ENCODE data around the gene GALNT17. TPM values are rescaled to one million over a fixed set of nuclear protein-coding genes. Genes with fewer than 3 reads are reported as not detected.
A peak's percentile ranks its signal among the peaks of the same experiment; 100 is the strongest.

GALNT17 gene
- total and polyA plus RNA-seq, 2 experiments from 2014 or later, result 11.1 to 65.6 TPM

DNA sequence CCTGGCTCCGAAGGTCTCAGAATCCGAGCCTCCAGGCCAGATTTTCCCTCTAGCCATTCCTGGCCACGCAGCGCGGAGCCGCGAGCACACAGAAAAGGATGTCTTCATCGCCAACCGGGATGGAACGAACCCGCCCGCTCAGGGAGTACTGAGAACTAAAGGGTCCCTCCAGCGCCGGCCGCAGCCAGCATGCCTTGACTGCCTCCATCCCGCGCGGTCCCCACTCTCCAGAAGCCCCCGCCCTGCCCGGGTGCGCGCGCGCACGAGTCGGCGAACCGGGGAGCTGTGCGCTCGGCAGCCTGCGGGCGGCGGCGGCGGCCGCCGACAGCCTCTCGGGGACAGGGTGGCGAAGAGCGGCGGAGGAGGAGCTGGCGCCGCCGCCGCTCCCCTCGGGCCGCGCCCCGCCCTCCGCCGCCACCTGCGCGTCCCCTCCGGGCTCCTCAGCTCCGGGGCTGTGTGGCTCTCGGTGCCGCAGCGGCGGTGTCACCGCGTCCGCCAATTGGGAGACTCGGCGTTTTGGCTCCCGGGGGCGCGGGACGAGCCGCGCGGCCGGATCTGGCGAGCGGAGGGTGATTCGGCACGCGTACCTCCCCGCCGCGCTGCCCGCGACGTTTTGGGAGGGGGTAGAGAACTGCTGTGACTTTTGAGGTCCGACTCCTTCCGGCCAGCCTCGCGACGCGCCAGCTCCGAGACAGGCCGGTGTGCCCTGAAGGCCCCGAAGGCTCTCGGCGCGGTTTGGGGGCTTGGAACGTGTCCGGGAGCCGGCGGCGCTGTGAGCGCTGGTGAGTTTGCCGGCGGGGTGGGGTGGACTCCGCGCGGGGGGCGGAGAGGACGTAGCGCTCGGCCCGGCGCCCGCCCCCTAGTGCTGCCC is 453 bp upstream of the GALNT17 start:
- H3K4me1 ChIP-seq (ENCODE audit: insufficient read depth), result peaks cover 30% of the 10 kb centered on the region
- H3K27ac Mint-ChIP-seq, result no peak overlapping the region
- DNase-seq (ENCODE audit: low spot score) (peak; percentile 81), ATAC-seq (peak; percentile 69)
- H3K4me2 ChIP-seq, result peak overlapping the region; percentile 96
- H3K27me3 ChIP-seq (ENCODE audit: insufficient read depth), result peaks cover 7% of the 10 kb centered on the region; the same call in 1 of the 2 replicates
- peak overlapping the region; percentile 79 for H3K4me3 Mint-ChIP-seq
- peaks cover 47% of the 10 kb centered on the region for H3K79me2 ChIP-seq (replicated peaks; ENCODE audit: insufficient read depth)
- TF ChIP-seq STAT1 (IDR thresholded peaks at IDR 0.05; ENCODE audit: unreplicated experiment), result no peak
- peak; percentile 35; the same call in 1 of the 2 replicates for TF ChIP-seq POLR2AphosphoS5 (IDR thresholded peaks at IDR 0.05; ENCODE audit: low read depth)
- H3K36me3 ChIP-seq (ENCODE audit: insufficient read depth), result no peaks in the 10 kb centered on the region
- no peak overlapping the region for H3K27ac ChIP-seq (ENCODE audit: low read depth)
- H3K4me3 ChIP-seq, result peak overlapping the region; percentile 93
- H3K36me3 Mint-ChIP-seq (ENCODE audit: low read depth), result peaks cover 25% of the 10 kb centered on the region
- H2AFZ ChIP-seq, result peak overlapping the region; percentile 83
- H3K27me3 Mint-ChIP-seq (ENCODE audit: insufficient read depth, low read depth, poor library complexity), result peaks cover 16% of the 10 kb centered on the region
- H3K4me1 Mint-ChIP-seq, result peaks cover 36% of the 10 kb centered on the region
- no peaks in the 10 kb centered on the region for H3K9me2 ChIP-seq (ENCODE audit: insufficient read depth)
- peaks cover 6% of the 10 kb centered on the region for H3K9me3 Mint-ChIP-seq
- H3F3A ChIP-seq (replicated peaks; ENCODE audit: low read depth), result peaks cover 6% of the 10 kb centered on the region; the same call in 1 of the 2 replicates
- peaks cover 23% of the 10 kb centered on the region for H4K20me1 ChIP-seq (replicated peaks; ENCODE audit: insufficient read depth)

DNA sequence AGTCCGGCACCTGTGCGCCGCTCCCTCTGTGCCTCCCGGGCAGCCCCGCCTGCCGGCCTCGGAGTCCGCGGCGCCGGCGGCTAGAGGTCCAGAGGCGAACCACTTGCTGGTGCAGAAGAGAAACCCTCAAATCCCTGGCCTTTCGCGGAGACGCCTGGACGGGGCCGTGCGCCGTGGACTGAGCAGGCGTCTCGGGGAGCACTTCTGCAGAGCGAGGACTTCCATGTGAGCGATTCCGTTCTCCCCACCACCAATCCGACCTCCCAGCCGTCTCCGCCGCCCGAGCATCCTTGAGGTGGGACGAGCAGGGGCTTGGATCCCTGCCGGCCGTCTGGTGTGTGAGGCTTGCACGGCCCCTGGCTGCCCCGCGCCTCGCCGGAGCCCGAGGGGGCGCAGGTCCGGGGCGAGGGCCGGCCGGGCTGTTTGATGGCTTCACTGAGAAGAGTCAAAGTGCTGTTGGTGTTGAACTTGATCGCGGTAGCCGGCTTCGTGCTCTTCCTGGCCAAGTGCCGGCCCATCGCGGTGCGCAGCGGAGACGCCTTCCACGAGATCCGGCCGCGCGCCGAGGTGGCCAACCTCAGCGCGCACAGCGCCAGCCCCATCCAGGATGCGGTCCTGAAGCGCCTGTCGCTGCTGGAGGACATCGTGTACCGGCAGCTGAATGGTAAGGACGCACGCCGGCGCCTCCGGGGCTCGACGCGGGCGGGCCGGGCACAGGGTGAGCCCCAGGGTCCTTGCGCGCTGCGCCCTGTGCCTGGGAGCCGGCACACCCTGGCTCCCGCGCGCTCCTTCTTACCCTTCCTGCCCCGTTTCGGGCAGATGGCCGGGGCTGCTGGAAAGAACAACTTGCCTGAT is 660 bp downstream of the GALNT17 start:
- peak overlapping the region; percentile 81 for H2AFZ ChIP-seq
- H3K36me3 Mint-ChIP-seq (ENCODE audit: low read depth), result peaks cover 30% of the 10 kb centered on the region
- peak overlapping the region; percentile 96 for H3K4me2 ChIP-seq
- H3K27me3 Mint-ChIP-seq (ENCODE audit: insufficient read depth, low read depth, poor library complexity), result peaks cover 13% of the 10 kb centered on the region
- no peak overlapping the region for H3K27ac ChIP-seq (ENCODE audit: low read depth)
- peaks cover 30% of the 10 kb centered on the region for H3K4me1 ChIP-seq (ENCODE audit: insufficient read depth)
- H3K9me3 Mint-ChIP-seq, result peaks cover 6% of the 10 kb centered on the region
- peaks cover 58% of the 10 kb centered on the region for H3K79me2 ChIP-seq (replicated peaks; ENCODE audit: insufficient read depth)
- H4K20me1 ChIP-seq (replicated peaks; ENCODE audit: insufficient read depth), result peaks cover 23% of the 10 kb centered on the region
- H3K4me1 Mint-ChIP-seq, result peaks cover 36% of the 10 kb centered on the region
- no peak overlapping the region for H3K27ac Mint-ChIP-seq
- H3K27me3 ChIP-seq (ENCODE audit: insufficient read depth), result peaks cover 7% of the 10 kb centered on the region; the same call in 1 of the 2 replicates
- ATAC-seq (peak; percentile 48), DNase-seq (ENCODE audit: low spot score) (peak; percentile 72)
- H3K4me3 ChIP-seq, result peak overlapping the region; percentile 93
- no peaks in the 10 kb centered on the region for H3K36me3 ChIP-seq (ENCODE audit: insufficient read depth)
- H3K4me3 Mint-ChIP-seq, result peak overlapping the region; percentile 89
- peaks cover 6% of the 10 kb centered on the region; the same call in 1 of the 2 replicates for H3F3A ChIP-seq (replicated peaks; ENCODE audit: low read depth)
- peaks cover 5% of the 10 kb centered on the region; the same call in 1 of the 2 replicates for H3K9me2 ChIP-seq (ENCODE audit: insufficient read depth)
- TF ChIP-seq, protein P1, sequence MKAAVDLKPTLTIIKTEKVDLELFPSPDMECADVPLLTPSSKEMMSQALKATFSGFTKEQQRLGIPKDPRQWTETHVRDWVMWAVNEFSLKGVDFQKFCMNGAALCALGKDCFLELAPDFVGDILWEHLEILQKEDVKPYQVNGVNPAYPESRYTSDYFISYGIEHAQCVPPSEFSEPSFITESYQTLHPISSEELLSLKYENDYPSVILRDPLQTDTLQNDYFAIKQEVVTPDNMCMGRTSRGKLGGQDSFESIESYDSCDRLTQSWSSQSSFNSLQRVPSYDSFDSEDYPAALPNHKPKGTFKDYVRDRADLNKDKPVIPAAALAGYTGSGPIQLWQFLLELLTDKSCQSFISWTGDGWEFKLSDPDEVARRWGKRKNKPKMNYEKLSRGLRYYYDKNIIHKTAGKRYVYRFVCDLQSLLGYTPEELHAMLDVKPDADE (IDR thresholded peaks at IDR 0.05), result no peak
- TF ChIP-seq, protein P2, sequence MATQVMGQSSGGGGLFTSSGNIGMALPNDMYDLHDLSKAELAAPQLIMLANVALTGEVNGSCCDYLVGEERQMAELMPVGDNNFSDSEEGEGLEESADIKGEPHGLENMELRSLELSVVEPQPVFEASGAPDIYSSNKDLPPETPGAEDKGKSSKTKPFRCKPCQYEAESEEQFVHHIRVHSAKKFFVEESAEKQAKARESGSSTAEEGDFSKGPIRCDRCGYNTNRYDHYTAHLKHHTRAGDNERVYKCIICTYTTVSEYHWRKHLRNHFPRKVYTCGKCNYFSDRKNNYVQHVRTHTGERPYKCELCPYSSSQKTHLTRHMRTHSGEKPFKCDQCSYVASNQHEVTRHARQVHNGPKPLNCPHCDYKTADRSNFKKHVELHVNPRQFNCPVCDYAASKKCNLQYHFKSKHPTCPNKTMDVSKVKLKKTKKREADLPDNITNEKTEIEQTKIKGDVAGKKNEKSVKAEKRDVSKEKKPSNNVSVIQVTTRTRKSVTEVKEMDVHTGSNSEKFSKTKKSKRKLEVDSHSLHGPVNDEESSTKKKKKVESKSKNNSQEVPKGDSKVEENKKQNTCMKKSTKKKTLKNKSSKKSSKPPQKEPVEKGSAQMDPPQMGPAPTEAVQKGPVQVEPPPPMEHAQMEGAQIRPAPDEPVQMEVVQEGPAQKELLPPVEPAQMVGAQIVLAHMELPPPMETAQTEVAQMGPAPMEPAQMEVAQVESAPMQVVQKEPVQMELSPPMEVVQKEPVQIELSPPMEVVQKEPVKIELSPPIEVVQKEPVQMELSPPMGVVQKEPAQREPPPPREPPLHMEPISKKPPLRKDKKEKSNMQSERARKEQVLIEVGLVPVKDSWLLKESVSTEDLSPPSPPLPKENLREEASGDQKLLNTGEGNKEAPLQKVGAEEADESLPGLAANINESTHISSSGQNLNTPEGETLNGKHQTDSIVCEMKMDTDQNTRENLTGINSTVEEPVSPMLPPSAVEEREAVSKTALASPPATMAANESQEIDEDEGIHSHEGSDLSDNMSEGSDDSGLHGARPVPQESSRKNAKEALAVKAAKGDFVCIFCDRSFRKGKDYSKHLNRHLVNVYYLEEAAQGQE (IDR thresholded peaks at IDR 0.05; ENCODE audit: unreplicated experiment), result no peak
- TF ChIP-seq EZH2 (IDR thresholded peaks at IDR 0.05; ENCODE audit: low read depth, unreplicated experiment), result no peak
- TF ChIP-seq ZNF114 (CRISPR knock-in tag; IDR thresholded peaks at IDR 0.05), result no peak
- TF ChIP-seq, protein P3, sequence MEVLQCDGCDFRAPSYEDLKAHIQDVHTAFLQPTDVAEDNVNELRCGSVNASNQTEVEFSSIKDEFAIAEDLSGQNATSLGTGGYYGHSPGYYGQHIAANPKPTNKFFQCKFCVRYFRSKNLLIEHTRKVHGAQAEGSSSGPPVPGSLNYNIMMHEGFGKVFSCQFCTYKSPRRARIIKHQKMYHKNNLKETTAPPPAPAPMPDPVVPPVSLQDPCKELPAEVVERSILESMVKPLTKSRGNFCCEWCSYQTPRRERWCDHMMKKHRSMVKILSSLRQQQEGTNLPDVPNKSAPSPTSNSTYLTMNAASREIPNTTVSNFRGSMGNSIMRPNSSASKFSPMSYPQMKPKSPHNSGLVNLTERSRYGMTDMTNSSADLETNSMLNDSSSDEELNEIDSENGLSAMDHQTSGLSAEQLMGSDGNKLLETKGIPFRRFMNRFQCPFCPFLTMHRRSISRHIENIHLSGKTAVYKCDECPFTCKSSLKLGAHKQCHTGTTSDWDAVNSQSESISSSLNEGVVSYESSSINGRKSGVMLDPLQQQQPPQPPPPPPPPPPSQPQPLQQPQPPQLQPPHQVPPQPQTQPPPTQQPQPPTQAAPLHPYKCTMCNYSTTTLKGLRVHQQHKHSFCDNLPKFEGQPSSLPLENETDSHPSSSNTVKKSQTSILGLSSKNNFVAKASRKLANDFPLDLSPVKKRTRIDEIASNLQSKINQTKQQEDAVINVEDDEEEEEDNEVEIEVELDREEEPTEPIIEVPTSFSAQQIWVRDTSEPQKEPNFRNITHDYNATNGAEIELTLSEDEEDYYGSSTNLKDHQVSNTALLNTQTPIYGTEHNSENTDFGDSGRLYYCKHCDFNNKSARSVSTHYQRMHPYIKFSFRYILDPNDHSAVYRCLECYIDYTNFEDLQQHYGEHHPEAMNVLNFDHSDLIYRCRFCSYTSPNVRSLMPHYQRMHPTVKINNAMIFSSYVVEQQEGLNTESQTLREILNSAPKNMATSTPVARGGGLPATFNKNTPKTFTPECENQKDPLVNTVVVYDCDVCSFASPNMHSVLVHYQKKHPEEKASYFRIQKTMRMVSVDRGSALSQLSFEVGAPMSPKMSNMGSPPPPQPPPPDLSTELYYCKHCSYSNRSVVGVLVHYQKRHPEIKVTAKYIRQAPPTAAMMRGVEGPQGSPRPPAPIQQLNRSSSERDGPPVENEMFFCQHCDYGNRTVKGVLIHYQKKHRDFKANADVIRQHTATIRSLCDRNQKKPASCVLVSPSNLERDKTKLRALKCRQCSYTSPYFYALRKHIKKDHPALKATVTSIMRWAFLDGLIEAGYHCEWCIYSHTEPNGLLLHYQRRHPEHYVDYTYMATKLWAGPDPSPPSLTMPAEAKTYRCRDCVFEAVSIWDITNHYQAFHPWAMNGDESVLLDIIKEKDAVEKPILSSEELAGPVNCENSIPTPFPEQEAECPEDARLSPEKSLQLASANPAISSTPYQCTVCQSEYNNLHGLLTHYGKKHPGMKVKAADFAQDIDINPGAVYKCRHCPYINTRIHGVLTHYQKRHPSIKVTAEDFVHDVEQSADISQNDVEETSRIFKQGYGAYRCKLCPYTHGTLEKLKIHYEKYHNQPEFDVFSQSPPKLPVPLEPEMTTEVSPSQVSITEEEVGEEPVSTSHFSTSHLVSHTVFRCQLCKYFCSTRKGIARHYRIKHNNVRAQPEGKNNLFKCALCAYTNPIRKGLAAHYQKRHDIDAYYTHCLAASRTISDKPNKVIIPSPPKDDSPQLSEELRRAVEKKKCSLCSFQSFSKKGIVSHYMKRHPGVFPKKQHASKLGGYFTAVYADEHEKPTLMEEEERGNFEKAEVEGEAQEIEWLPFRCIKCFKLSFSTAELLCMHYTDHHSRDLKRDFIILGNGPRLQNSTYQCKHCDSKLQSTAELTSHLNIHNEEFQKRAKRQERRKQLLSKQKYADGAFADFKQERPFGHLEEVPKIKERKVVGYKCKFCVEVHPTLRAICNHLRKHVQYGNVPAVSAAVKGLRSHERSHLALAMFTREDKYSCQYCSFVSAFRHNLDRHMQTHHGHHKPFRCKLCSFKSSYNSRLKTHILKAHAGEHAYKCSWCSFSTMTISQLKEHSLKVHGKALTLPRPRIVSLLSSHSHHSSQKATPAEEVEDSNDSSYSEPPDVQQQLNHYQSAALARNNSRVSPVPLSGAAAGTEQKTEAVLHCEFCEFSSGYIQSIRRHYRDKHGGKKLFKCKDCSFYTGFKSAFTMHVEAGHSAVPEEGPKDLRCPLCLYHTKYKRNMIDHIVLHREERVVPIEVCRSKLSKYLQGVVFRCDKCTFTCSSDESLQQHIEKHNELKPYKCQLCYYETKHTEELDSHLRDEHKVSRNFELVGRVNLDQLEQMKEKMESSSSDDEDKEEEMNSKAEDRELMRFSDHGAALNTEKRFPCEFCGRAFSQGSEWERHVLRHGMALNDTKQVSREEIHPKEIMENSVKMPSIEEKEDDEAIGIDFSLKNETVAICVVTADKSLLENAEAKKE (CRISPR knock-in tag; IDR thresholded peaks at IDR 0.05), result no peak

All from GM23338 (cell line).